HEK293 (cell line): ENCODE data around the gene P3H4.

ENCODE experiments used
- CTCF ChIA-PET: fragments of 350-600 bp; formaldehyde crosslinking; extraction: SDS; loops from one replicate; lab custom pipeline; 2021; ENCODE audit warnings: antibody characterized with exemption; lab: Yijun Ruan, JAX
- POLR2A ChIA-PET: fragments of 300-600 bp; formaldehyde crosslinking; extraction: SDS; loops from one replicate; lab custom pipeline; 2020; ENCODE audit warnings: antibody characterized with exemption, inconsistent platforms; lab: Yijun Ruan, JAX
- H3K27ac ChIP-seq: fragments of 200-500 bp; sonication (Bioruptor generic); 2 replicates; pipeline ENCODE4 v1.5.1; 2014; ENCODE audit warnings: low read depth, low read length, control low read depth, inconsistent platforms; ENCODE audit errors: extremely low read depth
- H3K36me3 ChIP-seq, 2 experiments: fragments of 200-500 bp in 1 of 2; sonication (Bioruptor generic) in 1 of 2; 1 replicate in 1 of 2; 2 replicates in 1 of 2; pipeline ENCODE4 v1.5.1; 2014 to 2017; ENCODE audit warnings: inconsistent platforms in 2 of 2, low read length in 2 of 2; ENCODE audit not compliant: control insufficient read depth in 2 of 2, insufficient read depth in 1 of 2
- H3K4me1 ChIP-seq: fragments of 200-500 bp; sonication (Bioruptor generic); 2 replicates; pipeline ENCODE4 v1.5.1; 2014; ENCODE audit warnings: mild to moderate bottlenecking, low read length, inconsistent platforms; ENCODE audit not compliant: control insufficient read depth, insufficient read depth
- H3K4me3 ChIP-seq: 2 replicates; pipeline ENCODE4 v1.5.1; 2011; ENCODE audit warnings: low read depth, mild to moderate bottlenecking, control low read depth, low read length, moderate library complexity
- H3K9me3 ChIP-seq: fragments of 200-500 bp; sonication (Bioruptor generic); 2 replicates; pipeline ENCODE4 v1.5.1; 2014; ENCODE audit warnings: low read depth, low read length, inconsistent platforms; ENCODE audit not compliant: control insufficient read depth, insufficient read depth
- ELK4 ChIP-seq: IDR thresholded peaks from 2 replicates; pipeline ENCODE4 v1.6.1; 2011; ENCODE audit warnings: mild to moderate bottlenecking, low read depth, low read length, borderline replicate concordance
- FEZF1 ChIP-seq: fragments of 450-650 bp; formaldehyde crosslinking; IDR thresholded peaks from 2 replicates; pipeline ENCODE4 v1.5.1; 2016; ENCODE audit warnings: missing biosample characterization, missing genetic modification characterization
- GLIS1 ChIP-seq: fragments of 450-650 bp; formaldehyde crosslinking; IDR thresholded peaks from 2 replicates; pipeline ENCODE4 v1.5.1; 2016; ENCODE audit warnings: missing biosample characterization, missing genetic modification characterization
- MZF1 ChIP-seq: fragments of 450-650 bp; formaldehyde crosslinking; IDR thresholded peaks from 2 replicates; pipeline ENCODE4 v1.5.1; 2017; ENCODE audit warnings: missing biosample characterization, missing genetic modification characterization, borderline replicate concordance
- OVOL3 ChIP-seq: fragments of 450-650 bp; formaldehyde crosslinking; IDR thresholded peaks from 2 replicates; pipeline ENCODE4 v1.5.1; 2016; ENCODE audit warnings: missing biosample characterization, missing genetic modification characterization
- SCRT2 ChIP-seq: fragments of 450-650 bp; formaldehyde crosslinking; IDR thresholded peaks from 2 replicates; pipeline ENCODE4 v1.5.1; 2016; ENCODE audit warnings: missing biosample characterization, missing genetic modification characterization
- SETDB1 ChIP-seq: IDR thresholded peaks from one replicate; pipeline ENCODE4 v1.6.1; 2017; ENCODE audit warnings: mild to moderate bottlenecking, low read length, moderate library complexity, mixed read lengths; ENCODE audit not compliant: insufficient read length
- SP2 ChIP-seq: fragments of 450-650 bp; formaldehyde crosslinking; IDR thresholded peaks from 2 replicates; pipeline ENCODE4 v1.5.1; 2016; ENCODE audit warnings: missing biosample characterization, missing genetic modification characterization
- ZBTB20 ChIP-seq: fragments of 450-650 bp; formaldehyde crosslinking; IDR thresholded peaks from 2 replicates; pipeline ENCODE4 v1.5.1; 2016; ENCODE audit warnings: missing biosample characterization, missing genetic modification characterization
- ZBTB48 ChIP-seq: fragments of 450-650 bp; formaldehyde crosslinking; IDR thresholded peaks from 2 replicates; pipeline ENCODE4 v1.5.1; 2016; ENCODE audit warnings: missing biosample characterization, missing genetic modification characterization
- ZBTB7A ChIP-seq: fragments of 450-650 bp; formaldehyde crosslinking; IDR thresholded peaks from 2 replicates; pipeline ENCODE4 v1.5.1; 2016; ENCODE audit warnings: low read depth, missing biosample characterization, missing genetic modification characterization
- ZEB2 ChIP-seq: fragments of 450-650 bp; formaldehyde crosslinking; IDR thresholded peaks from 2 replicates; pipeline ENCODE4 v1.5.1; 2016; ENCODE audit warnings: missing biosample characterization, missing genetic modification characterization
- ZFHX2 ChIP-seq: fragments of 450-650 bp; formaldehyde crosslinking; conservative IDR thresholded peaks from 2 replicates; pipeline ENCODE4 v1.5.1; 2016; ENCODE audit warnings: missing biosample characterization, missing genetic modification characterization
- ZFP41 ChIP-seq: fragments of 450-650 bp; formaldehyde crosslinking; IDR thresholded peaks from 2 replicates; pipeline ENCODE4 v1.5.1; 2016; ENCODE audit warnings: missing biosample characterization, missing genetic modification characterization, borderline replicate concordance
- ZNF121 ChIP-seq: fragments of 450-650 bp; formaldehyde crosslinking; IDR thresholded peaks from 2 replicates; pipeline ENCODE4 v1.5.1; 2016; ENCODE audit warnings: missing biosample characterization, missing genetic modification characterization
- ZNF16 ChIP-seq: fragments of 450-650 bp; formaldehyde crosslinking; IDR thresholded peaks from 2 replicates; pipeline ENCODE4 v1.5.1; 2016; ENCODE audit warnings: low read depth, missing biosample characterization, missing genetic modification characterization
- ZNF292 ChIP-seq: fragments of 450-650 bp; formaldehyde crosslinking; IDR thresholded peaks from 2 replicates; pipeline ENCODE4 v1.5.1; 2016; ENCODE audit warnings: low read depth, missing biosample characterization, missing genetic modification characterization, borderline replicate concordance
- ZNF394 ChIP-seq: fragments of 450-650 bp; formaldehyde crosslinking; IDR thresholded peaks from 2 replicates; pipeline ENCODE4 v1.5.1; 2016; ENCODE audit warnings: missing biosample characterization, missing genetic modification characterization, mild to moderate bottlenecking, moderate library complexity, borderline replicate concordance
- ZNF426 ChIP-seq: fragments of 450-650 bp; formaldehyde crosslinking; IDR thresholded peaks from 2 replicates; pipeline ENCODE4 v1.5.1; 2017; ENCODE audit warnings: missing biosample characterization, missing genetic modification characterization, mild to moderate bottlenecking, inconsistent platforms, moderate library complexity
- ZNF433 ChIP-seq: fragments of 450-650 bp; formaldehyde crosslinking; IDR thresholded peaks from 2 replicates; pipeline ENCODE4 v1.5.1; 2016; ENCODE audit warnings: missing biosample characterization, missing genetic modification characterization, low read depth
- ZNF555 ChIP-seq: fragments of 450-650 bp; formaldehyde crosslinking; conservative IDR thresholded peaks from 2 replicates; pipeline ENCODE4 v1.5.1; 2017; ENCODE audit warnings: missing biosample characterization, mild to moderate bottlenecking, missing genetic modification characterization, inconsistent platforms
- ZNF571 ChIP-seq: fragments of 450-650 bp; formaldehyde crosslinking; IDR thresholded peaks from 2 replicates; pipeline ENCODE4 v1.5.0; 2017; ENCODE audit warnings: missing biosample characterization, missing genetic modification characterization
- ZNF600 ChIP-seq: fragments of 450-650 bp; formaldehyde crosslinking; IDR thresholded peaks from 2 replicates; pipeline ENCODE4 v1.5.1; 2016; ENCODE audit warnings: missing biosample characterization, missing genetic modification characterization
- ZNF621 ChIP-seq: fragments of 450-650 bp; formaldehyde crosslinking; IDR thresholded peaks from 2 replicates; pipeline ENCODE4 v1.5.1; 2017; ENCODE audit warnings: missing biosample characterization, missing genetic modification characterization
- TF ChIP-seq, protein P1 (sequence below): fragments of 450-650 bp; formaldehyde crosslinking; IDR thresholded peaks from 2 replicates; pipeline ENCODE4 v1.5.1; 2016; ENCODE audit warnings: missing biosample characterization, missing genetic modification characterization
- TF ChIP-seq, protein P2 (sequence below): fragments of 450-650 bp; formaldehyde crosslinking; IDR thresholded peaks from 2 replicates; pipeline ENCODE4 v1.5.1; 2016; ENCODE audit warnings: missing biosample characterization, missing genetic modification characterization
- TF ChIP-seq, protein P3 (sequence below): fragments of 450-650 bp; formaldehyde crosslinking; IDR thresholded peaks from 2 replicates; pipeline ENCODE4 v1.5.1; 2016; ENCODE audit warnings: missing biosample characterization, missing genetic modification characterization
- TF ChIP-seq, protein P4 (sequence below): fragments of 450-650 bp; IDR thresholded peaks from 2 replicates; pipeline ENCODE4 v1.5.1; 2018; ENCODE audit warnings: missing biosample characterization, mild to moderate bottlenecking, missing genetic modification characterization

The P3H4 gene

GRCh38 chr17:41773190-41773588 is 38.6 kb downstream of the P3H4 start (continued):
- TF ChIP-seq, protein P1, sequence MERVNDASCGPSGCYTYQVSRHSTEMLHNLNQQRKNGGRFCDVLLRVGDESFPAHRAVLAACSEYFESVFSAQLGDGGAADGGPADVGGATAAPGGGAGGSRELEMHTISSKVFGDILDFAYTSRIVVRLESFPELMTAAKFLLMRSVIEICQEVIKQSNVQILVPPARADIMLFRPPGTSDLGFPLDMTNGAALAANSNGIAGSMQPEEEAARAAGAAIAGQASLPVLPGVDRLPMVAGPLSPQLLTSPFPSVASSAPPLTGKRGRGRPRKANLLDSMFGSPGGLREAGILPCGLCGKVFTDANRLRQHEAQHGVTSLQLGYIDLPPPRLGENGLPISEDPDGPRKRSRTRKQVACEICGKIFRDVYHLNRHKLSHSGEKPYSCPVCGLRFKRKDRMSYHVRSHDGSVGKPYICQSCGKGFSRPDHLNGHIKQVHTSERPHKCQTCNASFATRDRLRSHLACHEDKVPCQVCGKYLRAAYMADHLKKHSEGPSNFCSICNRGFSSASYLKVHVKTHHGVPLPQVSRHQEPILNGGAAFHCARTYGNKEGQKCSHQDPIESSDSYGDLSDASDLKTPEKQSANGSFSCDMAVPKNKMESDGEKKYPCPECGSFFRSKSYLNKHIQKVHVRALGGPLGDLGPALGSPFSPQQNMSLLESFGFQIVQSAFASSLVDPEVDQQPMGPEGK, result peak; percentile 41; the same call in 1 of the 2 replicates
- TF ChIP-seq ZFHX2 (no peak), ZBTB20 (tag by site-specific recombination) (0 out of 2 replicates have a peak, but pooled peaks have one; percentile 39), ZNF600 (tag by site-specific recombination) (peak; percentile 65), ZEB2 (tag by site-specific recombination) (0 out of 2 replicates have a peak, but pooled peaks have one; percentile 32), SCRT2 (no peak), ZFP41 (tag by site-specific recombination) (no peak), ZBTB48 (tag by site-specific recombination) (peak; percentile 49; the same call in 1 of the 2 replicates), ZNF555 (tag by site-specific recombination) (no peak), GLIS1 (peak; percentile 62), ZNF16 (no peak), SP2 (tag by site-specific recombination) (0 out of 2 replicates have a peak, but pooled peaks have one; percentile 23)
- TF ChIP-seq, protein P2, sequence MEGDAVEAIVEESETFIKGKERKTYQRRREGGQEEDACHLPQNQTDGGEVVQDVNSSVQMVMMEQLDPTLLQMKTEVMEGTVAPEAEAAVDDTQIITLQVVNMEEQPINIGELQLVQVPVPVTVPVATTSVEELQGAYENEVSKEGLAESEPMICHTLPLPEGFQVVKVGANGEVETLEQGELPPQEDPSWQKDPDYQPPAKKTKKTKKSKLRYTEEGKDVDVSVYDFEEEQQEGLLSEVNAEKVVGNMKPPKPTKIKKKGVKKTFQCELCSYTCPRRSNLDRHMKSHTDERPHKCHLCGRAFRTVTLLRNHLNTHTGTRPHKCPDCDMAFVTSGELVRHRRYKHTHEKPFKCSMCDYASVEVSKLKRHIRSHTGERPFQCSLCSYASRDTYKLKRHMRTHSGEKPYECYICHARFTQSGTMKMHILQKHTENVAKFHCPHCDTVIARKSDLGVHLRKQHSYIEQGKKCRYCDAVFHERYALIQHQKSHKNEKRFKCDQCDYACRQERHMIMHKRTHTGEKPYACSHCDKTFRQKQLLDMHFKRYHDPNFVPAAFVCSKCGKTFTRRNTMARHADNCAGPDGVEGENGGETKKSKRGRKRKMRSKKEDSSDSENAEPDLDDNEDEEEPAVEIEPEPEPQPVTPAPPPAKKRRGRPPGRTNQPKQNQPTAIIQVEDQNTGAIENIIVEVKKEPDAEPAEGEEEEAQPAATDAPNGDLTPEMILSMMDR (tag by site-specific recombination), result no peak

GRCh38 chr17:41772586-41773189 is 39.1 kb downstream of the P3H4 start:
- ChIA-PET POLR2A (interaction anchor here (0.6 to 4.5 kb wide), 8 partner anchors 8 to 84 kb away, joined by 3 to 60 read pairs (median 5); partner anchors contain the start of genes FKBP10, HAP1 and JUP), CTCF (interaction anchor here (1.3 to 6.4 kb wide), 3 partner anchors 8 to 39 kb away, joined by 3 to 48 read pairs (median 6); partner anchors contain the start of genes JUP and P3H4)
- no peak overlapping the region for H3K4me3 ChIP-seq
- H3K27ac ChIP-seq, result no peak overlapping the region
- peaks cover 11% of the 10 kb centered on the region for H3K4me1 ChIP-seq
- H3K9me3 ChIP-seq, result no peaks in the 10 kb centered on the region
- peaks cover 11 to 81% of the 10 kb centered on the region in 2 experiments; a peak in 2 of 3 replicates for H3K36me3 ChIP-seq
- TF ChIP-seq ELK4 (no peak), MZF1 (no peak), FEZF1 (tag by site-specific recombination) (no peak), ZNF621 (tag by site-specific recombination) (no peak), ZNF571 (no peak), ZNF121 (tag by site-specific recombination) (no peak), ZFHX2 (no peak), ZBTB7A (tag by site-specific recombination) (no peak), ZNF426 (no peak), ZNF394 (tag by site-specific recombination) (no peak), ZNF292 (tag by site-specific recombination) (no peak), OVOL3 (tag by site-specific recombination) (no peak), SETDB1 (no peak), ZNF433 (tag by site-specific recombination) (no peak)
- TF ChIP-seq, protein P3, sequence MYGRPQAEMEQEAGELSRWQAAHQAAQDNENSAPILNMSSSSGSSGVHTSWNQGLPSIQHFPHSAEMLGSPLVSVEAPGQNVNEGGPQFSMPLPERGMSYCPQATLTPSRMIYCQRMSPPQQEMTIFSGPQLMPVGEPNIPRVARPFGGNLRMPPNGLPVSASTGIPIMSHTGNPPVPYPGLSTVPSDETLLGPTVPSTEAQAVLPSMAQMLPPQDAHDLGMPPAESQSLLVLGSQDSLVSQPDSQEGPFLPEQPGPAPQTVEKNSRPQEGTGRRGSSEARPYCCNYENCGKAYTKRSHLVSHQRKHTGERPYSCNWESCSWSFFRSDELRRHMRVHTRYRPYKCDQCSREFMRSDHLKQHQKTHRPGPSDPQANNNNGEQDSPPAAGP (tag by site-specific recombination), result no peak
- TF ChIP-seq, protein P4, sequence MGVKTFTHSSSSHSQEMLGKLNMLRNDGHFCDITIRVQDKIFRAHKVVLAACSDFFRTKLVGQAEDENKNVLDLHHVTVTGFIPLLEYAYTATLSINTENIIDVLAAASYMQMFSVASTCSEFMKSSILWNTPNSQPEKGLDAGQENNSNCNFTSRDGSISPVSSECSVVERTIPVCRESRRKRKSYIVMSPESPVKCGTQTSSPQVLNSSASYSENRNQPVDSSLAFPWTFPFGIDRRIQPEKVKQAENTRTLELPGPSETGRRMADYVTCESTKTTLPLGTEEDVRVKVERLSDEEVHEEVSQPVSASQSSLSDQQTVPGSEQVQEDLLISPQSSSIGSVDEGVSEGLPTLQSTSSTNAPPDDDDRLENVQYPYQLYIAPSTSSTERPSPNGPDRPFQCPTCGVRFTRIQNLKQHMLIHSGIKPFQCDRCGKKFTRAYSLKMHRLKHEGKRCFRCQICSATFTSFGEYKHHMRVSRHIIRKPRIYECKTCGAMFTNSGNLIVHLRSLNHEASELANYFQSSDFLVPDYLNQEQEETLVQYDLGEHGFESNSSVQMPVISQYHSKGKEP (tag by site-specific recombination), result no peak
